HCT116 (cell line): Measurements from ENCODE around the gene EHMT1. TPM values are rescaled to one million over a fixed set of nuclear protein-coding genes. Genes with fewer than 3 reads are reported as not detected.

ENCODE experiments used
- ATAC-seq: fragments of 200-7000 bp; cut with Tn5 transposase; 2 replicates; pipeline ENCODE4 v1.9.1; 2020; ENCODE audit warnings: mild to moderate bottlenecking, moderate library complexity
- BruUV-seq: library from RNA; stranded (reverse); fragments of 400-500 nt; replicated peaks from 2 replicates; lab custom pipeline; 2021; lab: Mats Ljungman, UMichigan
- CTCF ChIA-PET: fragments of 300-600 bp; sonication (Branson Sonifier 250); formaldehyde crosslinking; loops from one replicate; lab custom pipeline; 2021; ENCODE audit warnings: antibody characterized with exemption; lab: Charles Lee
- POLR2A ChIA-PET: fragments of 300-600, 350-600 bp; sonication (Branson Sonifier 250); formaldehyde crosslinking; loops from one replicate; lab custom pipeline; 2021; ENCODE audit warnings: antibody characterized with exemption; lab: Charles Lee
- RAD21 ChIA-PET, 2 experiments: fragments of 300-600 bp; sonication (Branson Sonifier 250); formaldehyde crosslinking; loops; one replicate each; lab custom pipeline; 2023; ENCODE audit warnings: low total read pairs in 2 of 2; ENCODE audit not compliant: uncharacterized antibody in 2 of 2, unreplicated experiment in 2 of 2, low non-redundant PET in 1 of 2; lab: Charles Lee
- DNase-seq: peaks from one replicate; pipeline ENCODE4 v3.0.0-alpha.2; 2010; ENCODE audit warnings: low read depth, low spot score
- H2AFZ ChIP-seq: fragments of 200-600 bp; shearing (Covaris generic), sonication (generic); 2 replicates; pipeline ENCODE4 v1.6.1; 2017; ENCODE audit warnings: low read depth, mixed run types, mixed read lengths, antibody characterized with exemption, low read length; ENCODE audit not compliant: poor library complexity, severe bottlenecking
- H3K27ac ChIP-seq: 2 replicates; pipeline ENCODE4 v1.5.1; 2012; ENCODE audit warnings: low read depth, low read length
- H3K27me3 ChIP-seq: fragments of 200-600 bp; sonication (generic); 2 replicates; pipeline ENCODE4 v1.6.1; 2016; ENCODE audit warnings: mixed run types, low read length, mixed read lengths; ENCODE audit not compliant: insufficient read depth
- H3K36me3 ChIP-seq, 2 experiments: fragments of 200-500 bp in 1 of 2; fragments of 200-600 bp in 1 of 2; sonication (Bioruptor generic) in 1 of 2; sonication (generic) in 1 of 2; 2 replicates each; pipeline versions ENCODE4 v1.5.1 to v1.6.1; 2014 to 2016; ENCODE audit warnings: low read length in 2 of 2, inconsistent platforms in 1 of 2, mixed read lengths in 1 of 2, mixed run types in 1 of 2; ENCODE audit not compliant: insufficient read depth in 2 of 2, control insufficient read depth in 1 of 2
- H3K4me1 ChIP-seq, 2 experiments: fragments of 200-600 bp in 1 of 2; sonication (generic) in 1 of 2; 2 replicates each; pipeline versions ENCODE4 v1.5.1 to v1.6.1; 2012 to 2017; ENCODE audit warnings: low read length in 2 of 2, inconsistent platforms in 1 of 2, mild to moderate bottlenecking in 1 of 2, mixed read lengths in 1 of 2, mixed run types in 1 of 2, moderate library complexity in 1 of 2; ENCODE audit not compliant: insufficient read depth in 2 of 2, control insufficient read depth in 1 of 2
- H3K4me2 ChIP-seq: fragments of 200-600 bp; sonication (generic); 2 replicates; pipeline ENCODE4 v1.6.1; 2017; ENCODE audit warnings: mixed run types, low read length, mixed read lengths
- H3K4me3 ChIP-seq, 2 experiments: fragments of 200-600 bp in 1 of 2; sonication (generic) in 1 of 2; replicated peaks in 1 of 2; 2 replicates each; pipeline ENCODE4 v1.5.1; 2011 to 2016; ENCODE audit warnings: low read length in 2 of 2, control low read depth in 1 of 2, low read depth in 1 of 2, mild to moderate bottlenecking in 1 of 2, mixed read lengths in 1 of 2, mixed run types in 1 of 2
- H3K79me2 ChIP-seq: fragments of 200-600 bp; sonication (generic); 2 replicates; pipeline ENCODE4 v1.6.1; 2017; ENCODE audit warnings: mild to moderate bottlenecking, mixed run types, low read length, moderate library complexity, mixed read lengths; ENCODE audit not compliant: insufficient read depth
- H3K9ac ChIP-seq: fragments of 200-600 bp; sonication (generic); 2 replicates; pipeline ENCODE4 v1.6.1; 2016; ENCODE audit warnings: low read length, mixed read lengths
- H3K9me2 ChIP-seq: fragments of 200-600 bp; sonication (generic), shearing (Covaris generic); 2 replicates; pipeline ENCODE4 v1.6.1; 2017; ENCODE audit warnings: mixed run types, mild to moderate bottlenecking, moderate library complexity; ENCODE audit not compliant: insufficient read depth
- H3K9me3 ChIP-seq, 2 experiments: fragments of 200-500 bp in 1 of 2; fragments of 200-600 bp in 1 of 2; sonication (Bioruptor generic) in 1 of 2; sonication (generic) in 1 of 2; 2 replicates each; pipeline ENCODE4 v1.6.1; 2014 to 2017; ENCODE audit warnings: low read length in 2 of 2, mixed read lengths in 2 of 2, inconsistent platforms in 1 of 2, low read depth in 1 of 2, mild to moderate bottlenecking in 1 of 2, mixed run types in 1 of 2, moderate library complexity in 1 of 2; ENCODE audit not compliant: control insufficient read depth in 1 of 2, insufficient read depth in 1 of 2
- H4K20me1 ChIP-seq: fragments of 200-600 bp; sonication (generic), shearing (Covaris generic); 2 replicates; pipeline ENCODE4 v1.6.1; 2017; ENCODE audit warnings: mixed run types, mild to moderate bottlenecking, moderate library complexity; ENCODE audit not compliant: insufficient read depth
- ATF3 ChIP-seq: IDR thresholded peaks from 2 replicates; pipeline ENCODE4 v1.6.1; 2012
- CBX3 ChIP-seq: IDR thresholded peaks from 2 replicates; pipeline ENCODE4 v1.6.1; 2012; ENCODE audit warnings: low read depth
- CEBPB ChIP-seq: IDR thresholded peaks from 2 replicates; pipeline ENCODE4 v1.6.1; 2012; ENCODE audit warnings: low read depth
- CTCF ChIP-seq, 3 experiments: fragments of 200-600 bp in 1 of 3; sonication (generic) in 1 of 3; IDR thresholded peaks in 2 of 3; conservative IDR thresholded peaks in 1 of 3; 2 replicates each; pipeline ENCODE4 v1.5.1; 2012 to 2017; ENCODE audit warnings: low read depth in 2 of 3, low read length in 2 of 3, antibody characterized with exemption in 1 of 3, borderline replicate concordance in 1 of 3, control low read depth in 1 of 3, mild to moderate bottlenecking in 1 of 3, mixed read lengths in 1 of 3, mixed run types in 1 of 3, moderate library complexity in 1 of 3; ENCODE audit not compliant: insufficient read depth in 1 of 3
- EZH2phosphoT487 ChIP-seq: fragments of 200-600 bp; IDR thresholded peaks from 2 replicates; pipeline ENCODE4 v1.6.1; 2018; ENCODE audit warnings: antibody characterized with exemption, borderline replicate concordance
- FOSL1 ChIP-seq: IDR thresholded peaks from 2 replicates; pipeline ENCODE4 v1.6.1; 2012; ENCODE audit warnings: low read depth
- JUND ChIP-seq: IDR thresholded peaks from 2 replicates; pipeline ENCODE4 v1.6.1; 2012
- SIN3A ChIP-seq: IDR thresholded peaks from 2 replicates; pipeline ENCODE4 v1.6.1; 2012; ENCODE audit warnings: low read depth
- TCF7L2 ChIP-seq: IDR thresholded peaks from 2 replicates; pipeline ENCODE4 v1.7.0; 2011; ENCODE audit warnings: borderline replicate concordance, inconsistent platforms; ENCODE audit not compliant: insufficient read depth, insufficient read length; ENCODE audit errors: extremely low read depth
- ZFX ChIP-seq: fragments of 450-650 bp; IDR thresholded peaks from 2 replicates; pipeline ENCODE4 v1.6.1; 2017
- intact Hi-C: fragments of 100-400 bp; cut with micrococcal nuclease; formaldehyde crosslinking; loops from 2 replicates; pipeline ENCODE4 v1.10.0; 2022
- total RNA-seq: library from RNA; stranded (reverse); gene quantifications from one replicate; pipeline ENCODE4 v1.2.1, GENCODE V29; 2021; ENCODE audit not compliant: unreplicated experiment

Gene EHMT1
- total RNA-seq, 1 experiment from 2014 or later: 86.1 TPM

GRCh38 chr9:137640862-137641261 lies 22.1 kb downstream of the EHMT1 start:
- Histone ChIP-seq H3K4me1 (no peaks in the 10 kb centered on the region), H3K27ac (no peak overlapping the region), H3K9me3 (no peaks in the 10 kb centered on the region), H4K20me1 (peaks cover 11% of the 10 kb centered on the region; the same call in 1 of the 2 replicates), H2AFZ (no peak overlapping the region), H3K27me3 (no peaks in the 10 kb centered on the region), H3K36me3 (0 out of 4 replicates have a peak, but pooled peaks cover 0 to 3% of the 10 kb centered on the region in 2 experiments), H3K4me2 (no peak overlapping the region), H3K9me2 (no peaks in the 10 kb centered on the region), H3K79me2 (peaks cover 98% of the 10 kb centered on the region), H3K9ac (no peak overlapping the region), H3K4me3 (no peak overlapping the region)
- RAD21 ChIA-PET: no interaction called here
- CTCF ChIA-PET: no interaction called here
- no TSS peak for BruUV-seq
- no peak for ATAC-seq
- intact Hi-C loops: no loop called here
- no peak for DNase-seq
- no peak for TF ChIP-seq CEBPB
- no peak for TF ChIP-seq FOSL1
- TF ChIP-seq JUND: no peak
- no peak for TF ChIP-seq ATF3
- no peak for TF ChIP-seq CBX3
- TF ChIP-seq EZH2phosphoT487: no peak
- POLR2A ChIA-PET: no interaction called here

GRCh38 chr9:137642118-137642601 lies 23.4 kb downstream of the EHMT1 start:
- TF ChIP-seq SIN3A (no peak), CEBPB (no peak), CBX3 (no peak), ZFX (no peak), TCF7L2 (no peak), FOSL1 (no peak), JUND (no peak), CTCF (IDR thresholded peaks at IDR 0.05 in 2 of 3, conservative IDR thresholded peaks at IDR 0.05 in 1 of 3; ENCODE audit: borderline replicate concordance in 1 of 3, insufficient read depth in 1 of 3, low read depth in 2 of 3, low read length in 2 of 3) (no peak), EZH2phosphoT487 (no peak)
- H3K9ac ChIP-seq: no peak overlapping the region
- ATAC-seq (no peak), DNase-seq (no peak)
- H3K4me3 ChIP-seq: no peak overlapping the region
- H3K79me2 ChIP-seq: peaks cover 99% of the 10 kb centered on the region
- H3K4me2 ChIP-seq: no peak overlapping the region
- RAD21 ChIA-PET: no interaction called here
- intact Hi-C loops: no loop called here
- CTCF ChIA-PET: no interaction called here
- H3K36me3 ChIP-seq: 0 out of 4 replicates have a peak, but pooled peaks cover 0 to 3% of the 10 kb centered on the region in 2 experiments
- no peaks in the 10 kb centered on the region for H3K9me2 ChIP-seq
- POLR2A ChIA-PET: no interaction called here
- no peaks in the 10 kb centered on the region for H3K4me1 ChIP-seq
- no peaks in the 10 kb centered on the region for H3K9me3 ChIP-seq
- peaks cover 11% of the 10 kb centered on the region; the same call in 1 of the 2 replicates for H4K20me1 ChIP-seq
- BruUV-seq: no TSS peak
- H3K27me3 ChIP-seq: no peaks in the 10 kb centered on the region
- no peak overlapping the region for H3K27ac ChIP-seq
- no peak overlapping the region for H2AFZ ChIP-seq
